DND-41 (cell line): ENCODE data around the gene SRRM1.
"Not testable (repeated sequence)": the region's sequence is repeated elsewhere in the genome, so short reads cannot be mapped to it uniquely, and the experiment has no call there.

Source experiments
- EZH2 ChIP-seq: IDR thresholded peaks from 3 replicates; pipeline ENCODE4 v1.6.1; 2012; ENCODE audit warnings: borderline replicate concordance, low read depth, mild to moderate bottlenecking, moderate library complexity, low read length, inconsistent platforms; ENCODE audit not compliant: severe bottlenecking
- TF ChIP-seq, protein P1 (sequence below): IDR thresholded peaks from 2 replicates; pipeline ENCODE4 v1.5.1; 2012; ENCODE audit warnings: borderline replicate concordance, low read length, moderate library complexity, mild to moderate bottlenecking; ENCODE audit not compliant: poor library complexity, severe bottlenecking; ENCODE audit errors: extremely low read depth

DNA sequence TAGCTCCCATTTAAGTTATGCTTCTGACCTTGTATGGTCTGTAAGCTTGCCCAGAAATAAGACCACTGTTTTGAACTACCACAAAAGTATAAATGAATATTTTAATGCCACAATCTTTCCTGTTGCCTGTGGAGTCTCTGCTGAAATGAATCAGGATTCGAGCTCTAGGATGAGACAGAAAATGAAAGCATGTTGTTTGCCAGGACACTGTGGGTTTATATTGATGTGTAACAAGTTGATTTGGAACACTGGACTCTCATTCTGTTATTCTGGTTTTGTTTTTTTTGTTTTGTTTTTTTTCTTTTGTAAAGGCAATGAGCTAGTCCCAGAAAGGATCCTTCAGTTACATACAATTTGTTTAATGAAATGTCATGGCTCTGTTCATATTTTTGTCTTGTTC is 29.6 kb downstream of the SRRM1 start:
- TF ChIP-seq, protein P1, sequence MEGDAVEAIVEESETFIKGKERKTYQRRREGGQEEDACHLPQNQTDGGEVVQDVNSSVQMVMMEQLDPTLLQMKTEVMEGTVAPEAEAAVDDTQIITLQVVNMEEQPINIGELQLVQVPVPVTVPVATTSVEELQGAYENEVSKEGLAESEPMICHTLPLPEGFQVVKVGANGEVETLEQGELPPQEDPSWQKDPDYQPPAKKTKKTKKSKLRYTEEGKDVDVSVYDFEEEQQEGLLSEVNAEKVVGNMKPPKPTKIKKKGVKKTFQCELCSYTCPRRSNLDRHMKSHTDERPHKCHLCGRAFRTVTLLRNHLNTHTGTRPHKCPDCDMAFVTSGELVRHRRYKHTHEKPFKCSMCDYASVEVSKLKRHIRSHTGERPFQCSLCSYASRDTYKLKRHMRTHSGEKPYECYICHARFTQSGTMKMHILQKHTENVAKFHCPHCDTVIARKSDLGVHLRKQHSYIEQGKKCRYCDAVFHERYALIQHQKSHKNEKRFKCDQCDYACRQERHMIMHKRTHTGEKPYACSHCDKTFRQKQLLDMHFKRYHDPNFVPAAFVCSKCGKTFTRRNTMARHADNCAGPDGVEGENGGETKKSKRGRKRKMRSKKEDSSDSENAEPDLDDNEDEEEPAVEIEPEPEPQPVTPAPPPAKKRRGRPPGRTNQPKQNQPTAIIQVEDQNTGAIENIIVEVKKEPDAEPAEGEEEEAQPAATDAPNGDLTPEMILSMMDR: not testable (repeated sequence)
- not testable (repeated sequence) for TF ChIP-seq EZH2
